Measurements from ENCODE around the gene SPRN. TPM values are rescaled to one million over a fixed set of nuclear protein-coding genes. Genes with fewer than 3 reads are reported as not detected.
"Not testable (repeated sequence)": the region's sequence is repeated elsewhere in the genome, so short reads cannot be mapped to it uniquely, and the experiment has no call there.

SPRN gene, protein sequence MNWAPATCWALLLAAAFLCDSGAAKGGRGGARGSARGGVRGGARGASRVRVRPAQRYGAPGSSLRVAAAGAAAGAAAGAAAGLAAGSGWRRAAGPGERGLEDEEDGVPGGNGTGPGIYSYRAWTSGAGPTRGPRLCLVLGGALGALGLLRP
- polyA plus RNA-seq (2014; cell fraction: cytosol; rRNA removed) = 0.68 and 1.2 TPM in 2 replicates
- 0.32 and 0.40 TPM in 2 replicates for polyA plus RNA-seq (2014; cell fraction: nucleus; rRNA removed)

DNA sequence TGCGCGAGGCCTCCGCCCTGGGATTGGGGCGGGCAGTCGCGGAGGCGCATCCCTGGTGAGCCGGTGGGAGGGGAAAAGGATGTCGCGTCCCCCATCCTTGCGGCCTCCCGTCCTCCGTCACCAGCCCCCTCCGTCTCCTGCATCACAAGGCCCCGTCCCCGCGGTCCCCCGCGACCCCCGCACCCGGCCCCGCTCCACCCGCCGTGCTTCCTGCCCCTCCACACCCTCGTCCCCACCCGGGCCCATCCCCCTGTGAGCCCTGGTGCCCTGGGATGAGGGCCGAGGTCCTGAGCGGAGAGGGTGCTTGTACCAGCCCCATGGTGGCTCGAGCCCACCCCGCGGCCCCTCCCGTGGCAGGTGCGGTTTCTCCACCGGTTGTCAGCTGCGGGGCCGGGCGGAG lies at the start of gene SPRN:
Gene SPRN, minus strand, starts transcription at position 25 of the 400 bp plus-strand sequence. CDS start 944 bp downstream, outside the sequence.
- DNase-seq (ENCODE audit: low spot score) = not testable (repeated sequence)

DNA sequence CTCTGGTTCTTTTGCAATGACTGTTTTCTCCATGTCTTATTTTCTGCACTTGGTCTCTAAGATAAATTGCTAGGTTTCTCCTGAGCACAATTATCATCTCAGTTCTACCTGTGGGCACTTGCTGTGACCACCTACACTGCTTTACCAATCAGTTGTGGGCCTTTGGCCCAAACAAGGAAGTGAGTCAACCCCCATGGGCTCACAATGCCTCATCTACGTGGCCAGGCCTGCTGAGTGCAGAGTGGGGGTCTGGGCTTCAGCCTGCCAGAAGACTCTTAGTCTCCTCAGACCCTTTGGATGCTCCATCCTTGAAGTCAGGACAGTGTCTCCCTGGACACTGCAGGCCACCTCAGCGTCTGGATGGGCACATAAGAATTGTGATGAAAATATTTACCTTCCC lies 49.6 kb upstream of the SPRN start:
- no peak for DNase-seq (ENCODE audit: low spot score)

DNA sequence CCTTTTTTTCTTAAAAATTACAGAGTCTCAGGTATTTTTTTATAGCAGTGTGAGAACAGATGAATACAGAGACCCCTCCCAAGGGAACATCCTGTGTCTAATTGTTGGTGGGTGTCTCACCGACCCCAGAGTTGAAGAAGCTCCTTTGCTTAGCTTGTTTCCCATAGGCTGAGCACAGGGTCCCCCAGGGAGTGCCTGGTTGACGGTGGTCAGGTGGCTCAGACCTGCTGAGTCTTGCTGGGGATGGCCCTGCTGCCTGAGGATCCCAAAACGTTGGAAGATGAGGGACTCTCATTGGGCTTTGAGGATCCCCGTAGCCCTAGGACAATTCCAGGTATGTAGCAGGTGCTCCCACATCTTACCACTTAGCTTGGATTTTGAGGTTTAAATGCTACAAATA lies 48.8 kb upstream of the SPRN start:
- no peak for DNase-seq (ENCODE audit: low spot score)

DNA sequence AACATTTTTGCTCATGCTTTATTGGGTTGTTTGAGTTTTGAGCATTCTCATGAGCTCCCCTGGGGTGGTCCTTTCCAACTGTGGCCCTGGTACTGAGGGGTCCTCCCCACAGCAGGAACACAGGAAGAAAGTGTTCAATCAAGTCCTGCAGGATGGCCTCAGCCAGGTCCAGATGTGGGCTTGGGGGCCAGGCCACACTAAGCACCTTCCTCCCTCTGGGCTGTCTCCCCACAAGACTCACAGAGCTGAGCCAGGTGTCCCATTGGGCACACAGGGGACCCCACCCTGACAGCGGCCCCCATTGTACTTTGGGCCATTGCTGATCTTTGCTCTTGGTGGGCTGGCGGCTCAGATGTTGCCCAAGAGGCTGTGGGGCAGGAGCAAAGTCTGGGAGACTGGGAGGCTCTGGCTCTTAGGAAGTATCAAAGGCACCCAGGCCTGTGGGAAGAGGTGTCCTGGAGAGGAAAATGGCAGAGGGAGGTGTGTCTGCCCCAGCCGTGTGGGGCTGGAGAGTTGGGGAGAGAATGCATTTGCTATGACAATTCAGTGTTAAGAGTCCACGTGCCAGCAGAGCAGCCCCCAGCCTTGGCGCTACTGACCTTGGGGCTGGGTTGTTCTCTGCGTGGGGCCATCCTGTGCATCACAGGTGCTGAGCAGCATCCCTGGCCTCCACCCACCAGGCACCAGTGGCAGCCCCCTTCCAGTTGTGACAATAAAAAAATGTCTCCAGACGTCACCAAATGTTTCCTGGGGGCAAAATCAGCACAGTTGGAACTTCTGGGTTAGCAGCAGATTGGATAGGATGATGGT lies 47.1 kb upstream of the SPRN start:
- no peak for DNase-seq (ENCODE audit: low spot score)

DNA sequence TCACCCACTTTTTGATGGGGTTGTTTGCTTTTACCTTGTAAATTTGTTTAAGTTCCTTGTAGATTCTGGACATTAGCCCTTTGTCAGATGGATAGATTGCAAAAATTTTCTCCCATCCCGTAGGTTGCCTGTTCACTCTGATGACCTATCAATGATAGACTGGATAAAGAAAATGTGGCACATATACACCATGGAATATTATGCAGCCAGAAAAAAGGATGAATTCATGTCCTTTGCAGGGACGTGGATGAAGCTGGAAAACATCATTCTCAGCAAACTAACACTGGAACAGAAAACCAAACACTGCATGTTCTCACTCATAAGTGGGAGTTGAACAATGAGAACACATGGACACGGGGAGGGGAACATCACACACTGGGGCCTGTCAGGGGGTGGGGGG lies 44.8 kb upstream of the SPRN start:
- DNase-seq (ENCODE audit: low spot score) = not testable (repeated sequence)

DNA sequence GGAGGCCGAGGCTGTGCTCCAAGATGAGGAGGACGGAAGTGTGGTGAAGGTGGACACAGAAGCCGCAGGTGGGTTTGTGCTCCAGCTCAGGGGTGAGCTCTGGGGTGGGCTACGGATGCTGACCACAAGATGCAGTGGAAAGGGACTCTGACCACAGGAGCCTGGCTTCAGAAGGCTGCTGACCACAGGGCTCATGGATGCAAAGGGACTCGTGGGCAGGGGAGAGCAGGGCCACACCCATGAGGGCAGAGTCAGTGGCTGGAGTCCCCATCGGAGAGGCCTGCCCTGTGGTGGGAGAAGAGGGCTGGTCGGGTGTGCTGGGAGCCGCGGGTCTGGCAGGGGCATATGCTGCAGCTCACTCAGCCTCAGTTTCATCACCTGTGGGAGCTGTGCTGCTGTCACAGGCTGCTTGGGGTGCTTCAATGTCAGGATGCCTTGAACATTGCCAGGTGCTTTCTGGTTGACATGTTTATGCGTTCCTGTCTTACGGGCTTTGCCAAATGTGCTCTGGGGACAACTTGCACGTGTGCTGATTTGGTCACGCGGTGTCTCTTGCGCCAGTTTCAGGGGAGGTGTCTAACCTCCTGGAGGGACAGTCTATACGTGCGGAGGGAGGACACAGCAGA lies 43.0 kb upstream of the SPRN start:
- no peak for DNase-seq (ENCODE audit: low spot score)

DNA sequence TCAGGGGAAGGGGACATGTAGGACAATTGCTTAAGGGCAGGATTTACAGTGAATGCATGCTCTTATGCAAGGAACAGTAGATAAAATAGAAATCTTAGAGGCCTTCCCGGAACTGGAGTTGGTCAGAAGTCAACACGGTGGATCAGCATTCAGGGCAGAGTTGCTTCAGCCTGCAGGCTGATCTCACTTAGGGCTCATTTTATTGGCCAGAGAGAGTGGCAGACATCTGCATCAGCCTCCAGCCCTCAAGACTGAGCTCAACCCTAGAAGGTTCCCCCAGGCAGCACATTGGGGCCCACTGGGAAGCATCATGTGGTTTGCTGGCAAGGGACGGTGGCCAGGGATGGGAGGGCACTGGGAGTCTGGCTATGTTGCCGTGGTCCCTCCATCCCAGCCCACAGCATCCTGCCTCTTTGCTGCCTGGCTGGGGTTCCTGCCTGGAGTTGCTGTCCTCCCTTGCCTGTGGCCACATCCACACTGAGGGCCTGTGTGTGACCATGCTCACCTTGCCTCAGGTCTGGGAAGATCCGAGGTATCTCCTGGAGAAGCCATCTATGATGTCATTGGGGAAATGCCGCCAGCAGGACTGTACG lies 42.4 kb upstream of the SPRN start:
- DNase-seq (ENCODE audit: low spot score) = no peak

DNA sequence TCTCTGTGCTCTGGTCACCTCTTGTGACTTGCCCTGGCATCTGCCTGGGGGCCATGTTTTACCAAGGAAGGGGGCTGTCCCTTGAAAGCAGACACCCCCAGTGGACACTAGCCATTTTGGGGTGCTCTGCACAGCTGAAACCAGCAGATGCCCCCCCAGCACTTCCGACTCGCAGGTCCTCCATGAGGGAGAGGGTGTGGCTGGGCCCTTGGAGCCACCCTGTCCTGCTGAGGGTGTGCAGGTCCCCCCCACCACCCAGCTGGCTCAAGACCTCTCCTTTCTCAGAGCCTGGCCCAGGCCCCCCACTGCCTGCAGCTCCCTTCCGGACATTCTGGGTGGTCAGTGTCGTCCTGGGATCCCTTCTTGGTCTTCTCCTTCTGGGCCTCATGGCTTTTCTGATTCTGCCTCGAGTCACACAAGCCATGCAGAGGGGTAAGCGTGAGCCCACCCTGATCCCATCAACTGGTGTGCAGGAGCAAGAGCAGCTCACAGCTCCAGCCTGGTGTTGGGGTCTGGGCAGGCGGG lies 41.6 kb upstream of the SPRN start:
- no peak for DNase-seq (ENCODE audit: low spot score)

DNA sequence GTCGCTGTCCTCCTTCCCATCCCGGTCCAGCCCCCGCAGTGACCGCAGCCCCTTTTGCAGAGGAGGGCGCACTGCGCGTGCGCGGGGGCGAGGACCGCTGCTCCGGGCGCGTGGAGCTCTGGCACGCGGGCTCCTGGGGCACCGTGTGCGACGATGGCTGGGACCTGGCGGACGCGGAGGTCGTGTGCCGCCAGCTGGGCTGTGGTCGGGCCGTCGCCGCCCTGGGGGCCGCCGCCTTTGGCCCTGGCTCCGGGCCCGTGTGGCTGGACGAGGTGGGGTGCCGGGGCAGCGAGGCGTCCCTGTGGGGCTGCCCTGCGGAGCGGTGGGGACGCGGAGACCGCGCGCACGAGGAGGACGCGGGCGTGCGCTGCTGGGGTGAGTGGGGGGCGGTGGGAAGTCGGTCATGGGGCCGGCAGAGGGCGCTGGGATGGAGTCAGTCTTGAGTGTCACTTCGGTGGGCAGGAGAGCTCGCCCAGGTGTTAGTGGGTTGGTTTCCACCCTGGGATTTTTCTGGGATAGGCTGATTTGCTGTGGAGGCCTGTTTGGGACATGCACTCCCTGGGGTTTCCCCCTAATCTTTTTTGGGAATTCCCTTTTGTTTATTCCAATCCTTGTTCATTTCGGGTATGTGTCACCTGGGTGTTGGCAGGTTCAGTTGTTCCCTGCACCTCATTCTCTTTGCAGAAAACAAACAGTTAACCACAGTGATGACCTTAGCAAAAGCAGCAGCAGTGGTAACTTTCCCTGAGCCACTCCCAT lies 40.9 kb upstream of the SPRN start:
- DNase-seq (ENCODE audit: low spot score) = no peak

DNA sequence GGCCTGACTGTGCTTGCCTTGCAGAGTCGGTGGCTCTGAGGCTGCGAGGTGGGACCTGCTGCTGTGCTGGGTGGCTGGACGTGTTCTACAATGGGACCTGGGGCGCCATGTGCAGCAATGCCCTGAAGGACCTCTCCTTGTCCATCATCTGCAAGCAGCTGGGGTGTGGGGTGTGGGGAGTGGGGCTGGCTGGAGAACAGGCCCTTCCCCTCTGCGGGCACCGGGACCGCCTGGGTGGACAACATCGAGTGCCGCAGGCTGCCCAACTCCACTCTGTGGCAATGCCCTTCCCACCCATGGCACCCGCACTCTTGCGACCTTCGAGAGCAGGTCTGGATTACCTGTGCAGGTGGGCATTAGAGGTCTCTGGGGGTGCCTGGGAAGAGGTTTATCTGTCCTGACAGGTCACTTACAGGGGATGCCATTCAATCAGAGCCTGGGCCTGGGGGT lies 40.2 kb upstream of the SPRN start:
- no peak for DNase-seq (ENCODE audit: low spot score)

DNA sequence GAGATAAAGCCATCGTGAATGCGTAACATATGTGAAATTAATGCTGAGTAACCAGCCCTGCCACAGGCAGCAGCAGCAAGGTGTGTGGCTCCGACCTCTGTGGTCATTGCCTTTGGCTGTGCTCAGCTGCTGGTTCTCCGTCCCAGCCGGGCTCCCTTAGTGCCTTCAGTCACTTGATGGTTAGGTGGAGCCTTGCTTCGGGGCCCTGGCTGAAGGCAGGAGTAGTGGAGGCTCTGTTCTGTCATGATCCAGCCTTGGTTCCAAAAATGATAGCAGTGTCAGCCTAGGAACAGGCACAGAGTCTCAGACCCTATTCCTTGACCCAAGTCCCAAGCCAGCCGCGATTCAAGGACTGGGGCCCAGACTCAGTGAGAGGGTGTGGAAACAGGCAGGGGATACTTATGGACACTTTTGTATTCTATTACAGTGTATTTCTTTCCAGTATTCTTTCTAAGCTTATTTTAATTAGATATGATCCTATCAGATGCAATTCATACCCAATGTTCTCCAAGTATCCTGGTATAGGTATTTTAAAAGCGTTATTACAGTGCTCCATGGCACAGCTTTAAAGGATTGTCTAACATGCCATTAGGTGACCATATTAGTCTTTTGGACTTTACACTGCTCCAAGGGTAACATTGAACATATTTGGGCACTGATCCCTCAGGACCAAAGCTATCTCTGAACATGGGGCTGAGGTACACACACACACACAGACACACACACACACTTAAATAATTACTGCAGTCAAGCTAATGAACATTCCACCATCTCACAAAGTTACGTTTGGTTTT lies 38.3 kb upstream of the SPRN start:
- DNase-seq (ENCODE audit: low spot score) = no peak

DNA sequence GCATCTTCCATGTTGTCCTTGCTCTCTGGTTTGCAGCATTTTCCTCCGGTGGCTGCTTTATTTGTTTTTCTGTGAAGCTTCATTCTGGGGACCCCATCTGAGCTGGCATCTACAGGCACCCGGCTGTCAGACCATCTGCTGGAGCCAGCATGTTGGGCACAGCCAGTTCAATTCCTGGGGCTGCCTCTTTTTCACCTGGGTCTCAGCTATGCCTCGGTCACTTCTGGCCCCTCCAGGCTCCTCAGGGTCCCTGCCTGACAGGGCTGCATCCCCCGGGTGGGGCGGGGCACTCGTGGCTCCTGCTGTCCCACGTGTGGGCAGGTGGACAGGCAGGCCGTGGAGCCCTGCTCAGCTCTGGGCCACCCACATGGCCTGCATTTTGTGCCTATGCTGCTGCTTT lies 37.4 kb upstream of the SPRN start:
- no peak for DNase-seq (ENCODE audit: low spot score)

DNA sequence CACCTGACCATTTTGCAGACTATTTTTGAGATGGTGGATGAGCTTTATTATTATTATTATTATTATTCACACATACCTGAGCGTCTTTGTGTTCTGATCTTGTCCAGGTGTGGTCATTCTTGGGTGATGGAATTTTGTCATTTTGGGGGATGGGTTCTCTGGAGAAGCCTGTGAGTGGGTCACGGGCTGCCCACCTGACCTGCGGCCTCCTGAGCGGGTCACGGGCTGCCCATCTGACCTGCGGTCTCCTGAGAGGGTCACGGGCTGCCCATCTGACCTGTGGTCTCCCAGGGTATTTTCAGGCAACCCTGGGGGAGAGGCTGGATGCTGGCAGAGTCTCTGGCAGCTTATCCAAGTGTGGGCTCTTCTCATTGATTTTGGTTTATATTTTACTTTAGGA lies 36.6 kb upstream of the SPRN start:
- no peak for DNase-seq (ENCODE audit: low spot score)

DNA sequence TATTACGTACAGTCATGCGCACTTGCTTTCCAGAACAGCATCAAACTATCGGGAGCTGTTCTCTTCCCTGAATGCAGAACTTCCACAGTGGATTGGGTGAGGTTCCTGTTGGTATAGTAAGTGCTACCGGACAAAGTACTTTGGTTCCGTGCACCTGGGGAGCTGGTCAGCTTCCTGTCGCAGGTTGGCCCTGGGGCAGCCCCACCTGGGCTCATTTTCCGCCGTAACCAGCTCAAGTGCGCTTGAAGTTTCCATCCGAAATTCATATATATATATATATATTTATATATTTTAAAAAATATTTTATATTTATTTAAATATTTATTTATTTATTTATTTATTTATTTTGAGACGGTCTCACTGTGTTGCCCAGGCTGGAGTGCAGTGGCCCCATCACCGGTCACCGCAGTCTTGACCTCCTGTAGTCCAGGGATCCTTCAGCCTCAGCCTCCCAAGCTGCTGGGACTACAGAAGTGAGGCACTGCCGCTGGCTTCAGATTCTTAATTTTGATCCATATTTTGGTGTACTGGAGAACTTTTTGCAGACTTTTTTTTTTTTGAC lies 35.9 kb upstream of the SPRN start:
- no peak for DNase-seq (ENCODE audit: low spot score)

DNA sequence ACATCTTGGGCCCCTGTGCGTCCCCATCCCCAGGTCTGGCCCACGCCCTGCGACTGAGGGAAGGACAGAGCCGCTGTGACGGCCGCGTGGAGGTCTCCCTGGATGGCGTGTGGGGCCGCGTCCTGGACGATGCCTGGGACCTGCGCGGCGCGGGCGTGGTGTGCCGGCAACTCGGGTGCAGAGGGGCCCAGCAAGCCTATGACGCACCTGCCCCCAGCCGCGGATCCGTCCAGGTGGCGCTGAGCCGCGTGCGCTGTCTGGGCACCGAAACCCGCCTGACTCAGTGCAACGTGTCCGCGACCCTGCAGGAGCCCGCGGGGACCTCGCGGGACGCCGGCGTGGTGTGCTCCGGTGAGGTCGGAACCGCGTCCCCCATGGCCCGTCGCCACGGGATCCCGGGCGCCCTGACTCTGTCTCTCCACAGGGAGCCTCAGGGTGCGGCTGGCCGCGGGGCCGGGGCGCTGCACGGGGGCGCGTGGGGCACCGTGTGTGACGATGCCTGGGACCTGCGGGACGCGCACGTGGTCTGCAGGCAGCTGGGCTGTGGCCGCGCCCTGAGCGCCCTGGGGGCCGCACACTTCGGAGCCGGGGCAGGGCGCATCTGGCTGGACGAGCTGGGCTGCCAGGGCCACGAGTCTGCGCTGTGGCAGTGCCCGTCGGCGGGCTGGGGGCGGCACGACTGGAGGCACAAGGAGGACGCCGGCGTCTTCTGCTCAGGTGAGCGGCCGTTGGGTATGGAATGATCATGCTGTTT lies 35.2 kb upstream of the SPRN start:
- no peak for DNase-seq (ENCODE audit: low spot score)

DNA sequence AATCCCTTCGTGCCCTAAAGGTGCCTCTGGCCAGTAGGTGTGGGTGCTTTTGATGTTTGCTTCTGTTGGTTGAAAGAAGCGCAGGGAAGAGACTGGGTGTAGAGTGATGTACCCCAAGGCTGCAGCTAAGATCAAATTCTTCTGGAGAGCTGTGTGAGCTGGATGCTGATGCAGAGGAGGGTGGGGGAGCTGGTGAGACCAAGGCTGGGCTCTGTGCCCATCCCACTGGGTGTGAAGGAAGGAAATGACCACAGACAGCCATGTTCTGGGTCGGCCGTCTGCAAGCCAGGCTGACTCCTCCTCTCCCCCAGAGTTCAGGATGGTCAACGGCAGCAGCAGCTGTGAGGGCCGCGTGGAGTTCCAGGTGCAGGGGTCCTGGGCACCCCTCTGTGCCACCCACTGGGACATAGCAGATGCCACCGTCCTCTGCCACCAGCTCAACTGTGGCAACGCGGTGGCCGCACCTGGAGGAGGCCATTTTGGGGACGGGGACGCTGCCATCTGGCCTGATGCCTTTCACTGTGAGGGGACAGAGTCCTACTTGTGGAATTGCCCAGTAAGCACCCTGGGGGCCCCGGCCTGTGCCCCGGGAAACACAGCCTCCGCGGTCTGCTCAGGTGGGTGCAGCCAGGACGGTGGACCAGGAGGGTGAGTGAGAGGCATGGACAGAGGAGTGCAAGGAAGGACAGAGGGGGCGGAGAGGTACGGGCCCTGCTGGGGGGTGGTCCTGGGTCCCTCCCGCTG lies 34.5 kb upstream of the SPRN start:
- DNase-seq (ENCODE audit: low spot score) = no peak

DNA sequence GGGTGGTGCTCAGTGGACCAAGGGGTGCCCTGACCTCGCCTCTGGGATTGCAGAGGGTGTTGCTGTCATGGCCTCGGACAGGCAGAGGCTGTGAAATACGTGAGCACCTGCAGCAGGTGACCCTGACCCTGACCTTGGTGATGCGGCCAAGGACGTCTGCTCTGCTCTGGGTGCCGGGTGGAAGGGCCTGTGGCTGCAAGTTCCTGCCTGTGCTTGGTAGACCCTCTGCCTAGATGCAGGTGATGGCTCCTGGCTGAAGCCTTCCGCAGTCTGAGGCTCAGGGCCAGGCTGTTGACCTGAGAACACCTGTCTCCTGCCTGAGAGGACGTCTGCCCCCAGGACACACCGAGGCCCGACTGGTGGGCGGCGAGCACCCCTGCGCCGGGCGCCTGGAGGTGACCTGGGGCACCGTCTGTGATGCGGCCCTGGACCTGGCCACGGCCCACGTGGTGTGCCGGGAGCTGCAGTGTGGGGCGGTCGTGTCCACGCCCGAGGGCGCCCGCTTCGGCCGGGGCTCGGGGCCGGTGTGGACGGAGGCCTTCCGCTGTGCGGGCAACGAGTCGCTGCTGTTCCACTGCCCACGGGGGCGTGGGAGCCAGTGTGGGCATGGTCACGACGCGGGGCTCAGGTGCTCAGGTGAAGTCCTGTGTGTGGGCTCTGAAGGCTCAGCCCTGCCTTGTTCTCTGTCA lies 33.7 kb upstream of the SPRN start:
- DNase-seq (ENCODE audit: low spot score) = no peak
